Stimulated activated CD4-positive, alpha-beta T cell treated with anti-CD3 and anti-CD28 coated beads, TNF-alpha, amount 100 ng/mL, for 48 hours (primary cell): Measurements from ENCODE around the gene MAP2K7.
"Not testable (repeated sequence)": the region's sequence is repeated elsewhere in the genome, so short reads cannot be mapped to it uniquely, and the experiment has no call there.

ENCODE experiments used
- DNase-seq, 3 donors: peaks; one replicate each; pipeline ENCODE4 v3.0.0-alpha.2; 2020; ENCODE audit warnings: low read depth in 3 of 3

MAP2K7 gene

DNA sequence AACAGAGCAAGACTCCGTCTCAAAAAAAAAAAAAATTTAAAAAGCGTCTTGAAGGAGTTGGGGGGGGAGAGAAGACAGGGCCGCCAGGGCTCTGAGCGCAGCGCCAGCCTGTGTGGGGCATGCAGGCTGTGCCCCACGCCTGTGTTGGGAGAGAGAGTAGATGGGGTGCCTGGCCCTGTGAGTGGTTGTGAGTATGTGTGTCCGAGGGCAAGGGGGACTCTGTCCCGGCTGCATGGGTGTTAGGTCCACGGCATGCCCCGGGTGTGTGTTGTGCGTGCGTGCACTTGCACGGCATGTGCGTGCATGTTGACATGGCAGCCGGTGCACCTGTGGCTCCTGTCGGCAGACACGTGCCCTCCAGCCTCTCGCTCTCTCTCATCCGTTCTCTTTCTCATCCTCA, 3.4 kb downstream of the MAP2K7 start:
- no peak for DNase-seq

DNA sequence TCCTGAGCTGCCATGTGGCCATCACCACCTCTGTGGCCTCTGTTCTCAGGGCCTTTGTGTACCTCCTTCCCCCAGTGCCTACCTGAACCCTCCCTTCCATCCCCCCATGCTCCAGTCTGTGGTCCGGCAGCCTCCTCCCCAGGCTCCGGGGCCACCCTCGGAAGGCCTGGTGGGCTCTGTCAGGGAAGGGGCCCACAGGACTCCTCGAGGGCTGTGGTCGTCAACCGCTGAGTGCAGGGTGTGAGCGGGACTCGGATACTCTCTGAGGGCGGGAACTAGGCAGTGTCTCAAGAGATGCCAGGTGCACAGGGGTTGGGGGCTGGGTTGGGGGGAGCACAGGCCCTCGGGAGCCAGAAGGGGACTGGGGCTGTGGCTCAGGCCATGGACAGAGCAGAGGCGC, 3.9 kb downstream of the MAP2K7 start:
- DNase-seq = no peak

DNA sequence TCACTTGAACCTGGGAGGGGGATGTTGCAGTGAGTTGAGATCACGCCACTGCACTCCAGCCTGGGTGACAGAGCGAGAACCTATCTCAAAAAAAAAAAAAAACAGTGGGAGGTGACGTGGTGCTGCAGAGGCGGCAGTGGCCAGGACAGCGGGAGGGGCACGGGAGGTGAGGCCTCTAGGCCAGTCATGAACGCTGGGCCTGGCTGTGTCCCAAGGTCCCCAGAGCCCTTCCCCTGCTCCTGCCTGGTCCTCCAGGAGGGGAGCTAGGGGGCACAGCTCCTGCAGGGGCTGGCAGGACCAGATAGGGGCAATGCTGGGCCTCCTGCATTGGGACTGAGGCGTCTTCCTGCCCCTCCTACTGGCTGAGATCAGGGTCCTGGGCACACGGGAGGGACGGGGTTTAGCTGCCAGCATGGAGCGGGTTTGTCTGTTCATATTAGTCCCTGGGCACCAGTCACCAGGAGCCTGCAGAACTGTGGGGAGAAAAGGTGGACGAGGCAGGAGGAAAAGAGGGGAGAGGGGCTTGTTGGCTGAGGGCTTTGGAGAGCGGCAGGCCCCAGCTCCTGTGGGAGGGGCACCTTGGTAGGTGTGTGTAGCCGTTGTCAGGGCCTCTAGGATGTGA, 4.5 kb downstream of the MAP2K7 start:
- DNase-seq = no peak

DNA sequence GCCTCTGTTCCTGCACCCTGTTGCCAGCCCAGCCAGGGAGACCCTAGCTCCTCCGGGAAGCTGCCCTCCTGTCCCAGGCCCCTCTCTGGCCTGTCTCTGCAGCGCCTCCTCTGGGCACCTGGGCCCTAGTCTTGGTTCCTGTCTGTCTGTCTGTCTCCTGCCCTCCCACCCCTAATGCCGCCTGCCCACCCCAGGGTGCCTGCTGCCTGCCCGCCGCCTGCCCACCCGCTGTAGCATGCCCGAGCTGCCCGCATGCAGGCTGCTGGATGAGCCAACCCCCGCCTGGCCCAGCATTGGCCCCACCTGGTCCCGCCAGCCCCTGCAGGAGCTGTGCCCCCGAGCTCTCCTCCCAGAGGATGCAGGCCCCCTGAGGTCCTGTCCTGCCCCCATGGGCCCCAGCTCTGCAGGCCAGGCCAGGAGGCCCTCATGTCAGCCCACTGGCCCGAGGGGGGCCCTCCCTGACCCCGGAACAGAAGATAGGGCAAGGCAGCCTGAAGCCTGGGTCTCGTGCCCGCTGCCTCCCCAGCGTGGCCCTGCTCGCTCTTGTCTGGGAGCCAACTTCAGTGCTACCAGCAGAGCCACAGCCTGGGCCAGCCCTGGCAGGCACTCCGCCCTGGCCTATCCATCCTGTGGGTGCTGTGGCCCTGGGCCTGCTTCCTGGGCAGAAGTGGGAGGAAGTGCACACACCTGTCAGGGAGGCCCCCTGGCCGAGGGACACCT, 5.2 kb downstream of the MAP2K7 start:
- no peak for DNase-seq

DNA sequence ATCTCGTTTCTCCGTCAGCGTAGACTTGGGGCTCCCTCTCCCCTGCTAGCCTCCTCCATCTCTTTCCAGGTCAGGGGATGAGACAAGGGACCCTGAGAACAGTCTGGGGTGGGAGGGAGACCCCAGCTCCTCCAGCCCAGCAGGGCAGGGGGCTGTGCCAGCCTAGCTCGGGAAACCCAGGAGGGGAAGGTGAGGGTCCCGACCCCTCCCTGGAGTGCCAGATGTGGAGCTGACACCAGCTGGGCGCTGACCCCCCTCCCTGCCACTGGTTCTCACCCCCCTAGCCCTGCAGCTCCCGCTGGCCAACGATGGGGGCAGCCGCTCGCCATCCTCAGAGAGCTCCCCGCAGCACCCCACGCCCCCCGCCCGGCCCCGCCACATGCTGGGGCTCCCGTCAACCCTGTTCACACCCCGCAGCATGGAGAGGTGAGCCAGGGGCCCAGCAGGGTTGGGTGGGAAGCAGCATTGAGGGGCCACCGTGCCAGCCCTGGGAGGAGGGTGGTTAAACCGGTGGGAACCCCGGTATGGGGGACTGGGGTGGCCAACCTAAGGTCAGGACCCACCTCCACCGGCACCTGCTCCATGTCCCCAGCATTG, 5.9 kb downstream of the MAP2K7 start:
- no peak for DNase-seq

DNA sequence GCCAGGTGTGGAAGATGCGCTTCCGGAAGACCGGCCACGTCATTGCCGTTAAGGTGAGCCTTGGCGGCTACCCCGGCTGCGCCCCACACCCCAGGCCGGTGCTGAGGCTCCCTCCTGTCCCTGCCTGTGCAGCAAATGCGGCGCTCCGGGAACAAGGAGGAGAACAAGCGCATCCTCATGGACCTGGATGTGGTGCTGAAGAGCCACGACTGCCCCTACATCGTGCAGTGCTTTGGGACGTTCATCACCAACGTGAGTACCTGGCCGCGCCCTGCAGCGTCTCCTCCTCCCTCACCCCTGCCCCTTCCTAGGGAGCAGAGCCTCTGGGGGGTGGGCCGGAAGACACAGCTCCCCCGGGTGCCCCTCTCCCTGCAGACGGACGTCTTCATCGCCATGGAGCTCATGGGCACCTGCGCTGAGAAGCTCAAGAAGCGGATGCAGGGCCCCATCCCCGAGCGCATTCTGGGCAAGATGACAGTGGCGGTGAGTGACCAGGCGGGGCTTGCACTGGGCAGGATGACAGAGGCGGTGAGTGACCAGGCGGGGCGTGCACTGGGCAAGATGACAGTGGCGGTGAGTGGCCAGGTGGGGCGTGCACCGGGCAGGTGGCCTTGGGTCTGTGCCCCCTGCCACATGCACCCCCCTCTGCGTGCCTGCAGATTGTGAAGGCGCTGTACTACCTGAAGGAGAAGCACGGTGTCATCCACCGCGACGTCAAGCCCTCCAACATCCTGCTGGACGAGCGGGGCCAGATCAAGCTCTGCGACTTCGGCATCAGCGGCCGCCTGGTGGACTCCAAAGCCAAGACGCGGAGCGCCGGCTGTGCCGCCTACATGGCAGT, 6.9 kb downstream of the MAP2K7 start:
- DNase-seq = no peak

DNA sequence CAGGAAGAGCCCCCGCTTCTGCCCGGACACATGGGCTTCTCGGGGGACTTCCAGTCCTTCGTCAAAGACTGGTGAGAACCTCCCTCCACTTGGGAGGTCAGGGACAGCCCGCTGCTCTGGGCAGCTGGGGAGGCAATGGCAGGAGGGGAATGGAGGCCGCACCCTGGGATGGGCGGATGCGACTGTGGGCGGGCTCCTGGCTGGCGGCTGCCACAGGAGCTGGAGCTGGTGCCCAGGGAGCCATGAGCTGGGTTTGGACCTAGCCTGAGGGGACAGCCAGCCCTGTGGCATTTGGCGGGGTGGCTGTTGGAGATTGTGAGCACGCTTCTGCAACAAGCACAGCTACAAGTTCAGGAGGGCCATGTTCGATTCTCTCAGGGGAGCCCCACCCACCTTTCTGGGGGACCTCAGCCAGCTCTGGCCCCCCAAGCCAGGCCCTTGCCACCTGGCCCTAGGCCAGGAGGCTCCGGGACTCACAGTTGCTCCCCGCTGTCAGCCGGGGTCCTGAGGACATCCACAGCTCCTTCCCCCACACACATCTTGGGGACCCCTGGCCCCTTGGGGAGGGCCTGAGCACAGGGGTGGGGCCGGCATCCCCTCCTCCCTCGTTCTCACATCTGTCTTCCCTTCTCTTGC, 7.9 kb downstream of the MAP2K7 start:
- no peak for DNase-seq

DNA sequence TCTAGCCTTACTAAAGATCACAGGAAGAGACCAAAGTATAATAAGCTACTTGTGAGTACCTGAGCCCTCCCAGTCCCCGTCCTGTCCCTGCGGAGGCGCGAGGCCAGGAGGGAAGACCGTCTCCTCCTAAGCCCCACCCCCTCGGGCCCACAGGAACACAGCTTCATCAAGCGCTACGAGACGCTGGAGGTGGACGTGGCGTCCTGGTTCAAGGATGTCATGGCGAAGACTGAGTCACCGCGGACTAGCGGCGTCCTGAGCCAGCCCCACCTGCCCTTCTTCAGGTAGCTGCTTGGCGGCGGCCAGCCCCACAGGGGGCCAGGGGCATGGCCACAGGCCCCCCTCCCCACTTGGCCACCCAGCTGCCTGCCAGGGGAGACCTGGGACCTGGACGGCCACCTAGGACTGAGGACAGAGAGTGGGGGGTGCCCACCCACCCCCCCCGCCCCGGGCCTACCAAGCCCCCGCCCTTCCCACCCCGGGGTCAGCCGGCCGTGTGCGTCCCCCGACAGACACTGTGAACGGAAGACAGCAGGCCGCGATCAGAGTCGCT, 8.5 kb downstream of the MAP2K7 start:
- DNase-seq = no peak

DNA sequence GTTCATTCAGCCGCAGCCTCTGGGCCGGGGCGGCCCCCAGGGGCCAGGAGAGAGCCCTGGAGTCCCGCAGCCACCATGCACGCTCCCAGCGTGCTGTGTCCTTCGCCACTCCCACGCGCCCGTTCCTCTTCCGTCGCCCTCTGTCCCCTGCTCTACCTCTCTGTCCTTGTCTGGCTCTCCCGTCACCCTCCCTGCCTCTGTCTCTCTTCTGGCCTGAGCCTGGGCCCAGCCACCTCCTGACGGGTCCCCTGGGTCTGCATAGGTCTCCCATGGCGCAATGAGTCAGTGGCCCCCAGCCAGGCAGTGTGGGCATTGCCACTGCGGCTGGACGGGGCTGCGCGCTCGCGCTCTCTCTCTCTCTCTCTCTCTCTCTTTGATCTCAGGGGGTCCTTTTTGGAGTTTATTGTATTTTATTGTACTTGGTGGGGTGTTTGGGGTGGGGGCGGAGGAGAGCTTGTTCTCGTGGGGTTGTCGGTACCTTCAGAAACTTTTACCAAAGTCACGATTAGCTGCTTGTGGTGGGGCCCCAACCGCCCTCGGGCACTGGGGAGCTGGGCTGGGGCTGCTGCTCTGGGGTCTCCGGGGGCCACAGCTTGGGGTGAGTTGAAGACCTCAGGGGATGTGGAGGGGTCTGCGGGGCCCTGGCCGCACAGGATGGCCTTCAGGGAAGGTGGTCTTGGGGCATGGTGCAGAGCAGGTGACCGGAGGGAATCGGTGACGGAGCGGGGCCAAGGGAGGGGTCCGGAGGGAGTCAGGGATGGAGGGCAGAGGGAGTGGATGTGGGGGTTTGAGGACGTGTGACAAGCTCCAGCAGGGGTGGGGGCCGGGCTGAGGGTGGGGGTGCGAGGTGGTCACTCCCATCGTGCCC, 9.3 kb downstream of the MAP2K7 start:
- no peak for DNase-seq

DNA sequence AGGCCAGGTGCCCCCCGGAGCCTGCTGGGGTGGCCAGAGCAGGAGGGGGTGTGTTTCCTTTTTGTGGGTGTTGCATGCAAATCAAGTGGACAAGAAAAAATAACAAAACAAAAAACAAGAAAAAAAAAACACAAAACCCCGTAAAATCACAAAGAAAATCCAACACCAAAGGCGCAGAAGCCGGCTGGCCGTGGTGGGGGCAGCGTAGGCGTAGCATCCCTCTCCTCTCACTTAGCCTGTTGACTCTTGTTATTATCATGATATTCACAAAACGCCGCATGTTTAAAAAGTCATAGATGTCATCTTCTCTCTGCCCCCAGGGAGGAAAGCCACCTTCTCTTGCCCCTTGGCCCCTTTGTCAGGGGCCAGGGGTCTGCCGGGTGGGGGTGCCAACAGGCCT, 10.0 kb downstream of the MAP2K7 start:
- DNase-seq = no peak

DNA sequence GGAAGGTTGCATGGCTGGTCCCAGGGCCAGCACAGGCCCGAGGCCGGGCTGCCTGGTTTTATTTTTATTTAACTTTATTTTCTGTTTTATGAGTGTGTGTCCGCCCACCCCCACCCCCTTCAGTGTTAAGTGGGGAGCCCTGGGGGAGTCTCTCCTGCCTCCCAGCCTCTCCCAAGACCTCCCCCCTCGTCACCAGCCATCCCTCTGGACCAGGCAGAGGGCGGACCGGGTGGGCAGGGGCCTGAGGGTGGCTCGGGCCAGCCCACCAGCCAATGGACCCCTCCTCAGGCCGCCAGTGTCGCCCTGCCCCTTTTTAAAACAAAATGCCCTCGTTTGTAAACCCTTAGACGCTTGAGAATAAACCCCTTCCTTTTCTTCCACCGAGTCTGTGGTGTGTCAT, 10.4 kb downstream of the MAP2K7 start:
- DNase-seq = no peak

DNA sequence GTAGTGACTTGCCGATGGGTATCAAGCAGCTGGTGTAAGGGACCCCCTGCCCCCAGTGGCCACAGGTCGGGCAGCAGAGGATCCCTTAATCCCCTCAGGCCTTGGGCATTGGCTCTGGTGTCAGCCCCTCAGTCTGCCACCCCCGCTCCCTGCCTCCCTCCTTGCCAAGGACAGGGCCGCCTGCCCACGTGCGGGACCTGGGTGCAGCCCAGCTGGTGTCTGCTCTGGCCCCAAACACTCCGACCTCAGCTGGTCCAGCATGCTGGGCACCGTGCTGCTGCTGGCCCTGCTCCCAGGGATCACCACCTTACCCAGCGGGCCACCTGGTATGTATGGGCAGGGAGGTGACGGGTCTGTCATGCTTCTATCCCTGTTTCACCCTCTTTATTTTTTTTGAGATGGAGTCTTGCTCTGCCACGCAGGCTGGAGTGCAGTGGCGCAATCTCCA, 10.9 kb downstream of the MAP2K7 start, which contains the start of gene TGFBR3L:
Gene TGFBR3L, plus strand, starts transcription at position 233 of the 448 bp plus-strand sequence.
- DNase-seq = no peak

DNA sequence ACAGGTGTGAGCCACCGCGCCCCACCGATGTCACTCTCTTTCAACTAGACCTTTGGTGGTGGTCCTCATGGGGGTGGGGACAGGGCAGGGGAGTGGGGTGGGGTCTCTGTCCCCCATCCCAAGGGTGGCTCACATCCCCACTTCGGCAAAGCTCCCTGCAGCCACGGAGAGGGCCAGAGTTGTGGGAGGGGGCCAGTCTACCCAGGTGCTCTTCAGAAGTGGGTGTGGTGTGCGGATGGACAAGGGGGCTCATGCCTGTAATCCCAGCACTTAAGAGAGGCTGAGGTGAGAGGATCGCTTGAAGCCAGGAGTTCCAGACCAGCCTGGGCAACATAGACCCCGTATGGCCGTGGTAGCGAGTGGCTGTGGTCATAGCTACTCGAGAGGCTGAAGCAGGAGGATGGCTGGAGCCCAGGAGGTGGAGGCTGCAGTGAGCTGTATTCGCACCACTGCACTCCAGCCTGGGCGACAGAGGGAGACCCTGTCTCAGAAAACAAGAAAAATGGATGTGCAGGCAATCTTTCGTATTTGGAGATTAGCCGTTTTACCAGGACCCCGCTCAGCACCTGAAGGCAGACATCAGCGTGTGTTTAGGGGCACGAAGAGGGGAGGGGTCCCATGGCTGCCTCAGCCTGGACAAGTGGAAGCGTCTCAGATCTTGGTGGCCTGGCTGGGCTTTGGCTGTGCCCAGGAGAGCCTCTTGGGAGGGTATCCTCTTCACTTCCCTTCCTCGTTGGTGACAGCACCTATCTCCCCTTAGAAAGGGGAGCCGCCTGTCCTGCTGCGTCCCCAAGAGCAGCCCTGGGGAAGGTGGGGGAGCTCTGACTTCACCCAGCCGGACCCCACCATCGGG, 11.8 kb downstream of the MAP2K7 start:
- no peak for DNase-seq

DNA sequence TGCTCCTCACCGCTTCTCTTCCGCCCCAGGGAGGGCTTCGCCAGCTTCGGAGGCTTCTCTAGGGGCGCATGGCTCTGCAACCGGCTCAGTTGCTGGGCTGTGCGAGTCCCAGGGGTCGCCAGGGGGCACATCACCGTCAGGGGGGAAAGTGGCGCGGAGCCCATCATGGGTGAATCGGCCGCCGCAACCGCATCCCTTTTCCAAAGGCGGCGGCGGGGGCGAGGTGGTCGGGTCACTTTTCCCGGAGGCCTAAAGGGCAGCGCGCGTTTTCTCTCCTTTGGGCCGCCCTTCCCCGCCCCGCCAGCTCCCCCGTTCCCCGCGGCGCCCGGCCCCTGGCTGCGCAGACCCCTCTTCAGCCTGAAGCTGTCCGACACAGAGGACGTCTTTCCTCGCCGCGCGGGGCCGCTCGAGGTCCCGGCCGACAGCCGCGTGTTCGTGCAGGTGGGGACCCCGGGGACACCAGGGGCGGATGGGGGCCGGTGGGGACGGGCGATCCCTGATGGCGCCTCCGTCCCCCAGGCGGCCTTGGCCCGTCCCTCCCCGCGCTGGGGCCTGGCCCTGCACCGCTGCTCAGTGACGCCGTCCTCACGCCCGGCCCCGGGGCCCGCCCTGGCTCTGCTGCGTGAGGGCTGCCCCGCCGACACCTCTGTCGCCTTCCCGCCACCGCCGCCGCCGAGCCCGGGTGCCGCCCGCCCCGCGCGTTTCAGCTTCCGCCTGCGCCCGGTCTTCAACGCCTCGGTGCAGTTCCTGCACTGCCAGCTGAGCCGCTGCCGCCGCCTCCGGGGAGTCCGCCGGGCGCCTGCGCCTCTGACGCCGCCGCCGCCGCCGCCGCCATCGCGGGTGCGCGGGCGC, 12.7 kb downstream of the MAP2K7 start:
- peak in 1 of 3 donors; percentile 38 for DNase-seq

DNA sequence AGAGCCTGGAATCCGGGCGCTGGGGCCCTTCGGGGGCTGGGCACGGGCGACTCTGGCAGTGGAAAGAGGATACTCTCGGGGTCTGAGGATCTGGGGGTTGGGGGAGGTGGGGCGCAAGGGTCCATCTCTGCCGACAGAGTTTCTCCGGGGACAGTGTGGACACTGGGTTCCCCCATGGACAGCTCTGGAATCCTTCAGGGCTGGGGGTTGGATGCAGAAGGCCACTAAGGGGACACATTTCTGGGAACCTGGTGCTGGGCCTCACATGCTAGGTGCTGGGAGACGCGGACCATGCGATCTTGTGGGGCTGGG, 13.2 kb downstream of the MAP2K7 start:
- DNase-seq = no peak

DNA sequence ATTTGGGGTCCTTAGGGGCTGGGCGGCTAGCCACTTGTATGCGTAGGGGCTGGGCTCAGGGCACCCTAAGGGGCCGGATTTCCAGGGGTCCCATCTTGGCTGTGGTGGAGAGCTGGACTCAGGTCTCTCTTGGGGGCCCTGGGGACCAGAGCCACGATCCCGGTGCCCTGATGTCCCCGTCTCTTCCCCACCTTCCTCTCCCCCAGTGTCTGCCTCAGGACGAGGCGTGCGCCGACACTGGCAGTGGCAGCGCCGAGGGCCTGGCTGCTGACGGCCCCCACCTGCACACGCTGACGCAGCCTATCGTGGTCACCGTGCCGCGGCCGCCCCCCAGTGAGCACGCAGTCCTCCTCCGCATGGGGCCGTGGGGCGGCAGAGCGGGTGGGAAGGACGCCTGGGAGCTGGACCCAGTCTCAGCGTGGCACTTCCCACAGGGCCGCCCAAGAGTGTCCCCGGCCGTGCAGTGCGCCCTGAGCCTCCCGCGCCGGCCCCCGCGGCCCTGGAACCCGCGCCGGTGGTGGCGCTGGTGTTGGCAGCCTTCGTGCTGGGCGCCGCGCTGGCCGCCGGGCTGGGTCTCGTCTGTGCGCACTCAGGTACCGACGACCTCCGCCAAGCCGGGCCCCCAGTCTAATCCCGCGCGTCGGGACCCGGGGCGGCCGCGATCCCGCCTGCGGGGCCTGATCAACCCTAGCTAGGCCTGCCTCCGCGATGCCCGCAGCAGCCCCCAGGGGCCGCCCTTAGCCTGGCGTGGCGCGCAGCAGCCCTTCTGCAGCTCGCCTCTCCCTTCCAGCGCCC, 13.8 kb downstream of the MAP2K7 start:
- no peak for DNase-seq

DNA sequence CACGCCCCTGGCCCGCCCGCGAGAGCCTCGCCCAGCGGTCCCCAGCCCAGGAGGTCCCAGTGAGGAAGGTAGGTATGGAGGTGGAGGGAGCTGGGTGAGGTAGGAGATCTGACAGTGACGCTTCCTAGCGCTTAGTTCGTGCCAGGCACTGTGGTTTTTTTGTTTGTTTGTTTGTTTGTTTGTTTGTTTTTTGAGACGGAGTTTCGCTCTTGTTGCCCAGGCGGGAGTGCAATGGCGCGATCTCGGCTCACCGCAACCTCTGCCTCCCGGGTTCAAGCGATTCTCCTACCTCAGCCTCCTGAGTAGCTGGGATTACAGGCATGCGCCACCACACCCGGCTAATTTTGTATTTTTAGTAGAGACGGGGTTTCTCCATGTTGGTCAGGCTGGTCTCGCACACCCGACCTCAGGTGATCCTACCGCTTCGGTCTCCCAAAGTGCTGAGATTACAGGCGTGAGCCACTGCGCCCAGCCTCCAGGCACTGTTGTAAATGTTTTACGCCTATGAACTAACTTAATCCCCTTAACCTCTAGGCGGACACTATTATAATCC, 14.5 kb downstream of the MAP2K7 start:
- not testable (repeated sequence) for DNase-seq
